GM12878 (cell line): ENCODE measurements around the gene TMEM151A. TPM values are rescaled to one million over a fixed set of nuclear protein-coding genes. Genes with fewer than 3 reads are reported as not detected.

ENCODE experiments used
- polyA plus RNA-seq, 11 experiments: library from polyadenylated mRNA; depleted of rRNA in 4 of 11; unstranded in 6 of 11; stranded (reverse) in 5 of 11; fragments of >200 nt; fragmentation: Nextera tagmentation in 4 of 11; fragmentation: Illumina TruSeq in 1 of 11; extraction: Ambion mirVana in 4 of 11; extraction: Trizol in 1 of 11; gene quantifications; 1 replicate in 1 of 11; 2 replicates in 10 of 11; pipeline versions ENCODE4 v1.2.1 to v1.2.3, GENCODE V29; 2011 to 2016; ENCODE audit warnings: inconsistent platforms in 2 of 11, missing spikeins in 2 of 11, low read depth in 1 of 11
- total RNA-seq, 4 experiments: library from RNA; depleted of rRNA in 3 of 4; stranded (reverse); fragments of >200 nt in 3 of 4; fragmentation: Illumina TruSeq in 1 of 4; extraction: Trizol in 1 of 4; gene quantifications; 2 replicates each; pipeline versions ENCODE4 v1.2.1 to v1.2.3, GENCODE V29; 2013 to 2021

Gene TMEM151A
- total and polyA plus RNA-seq, 10 of the 15 experiments (the other 5 are each of a cell fraction or from before 2014, with no cell fraction given) = not detected

Other genes starting within 250 kb of the TMEM151A start
Only the 7 nearest of the 17 such genes appear.
- 10.2 and 10.3 TPM in 2 replicates for gene KLC2, start 34.2 kb upstream of the TMEM151A start, total RNA-seq (2014; rRNA removed)
- gene KLC2, start 34.2 kb upstream of the TMEM151A start, total RNA-seq (2014; rRNA removed; fragmentation: Illumina TruSeq; extraction: Trizol) = 6.2 and 9.6 TPM in 2 replicates
- 29.9 and 35.0 TPM in 2 replicates for gene KLC2, start 34.2 kb upstream of the TMEM151A start, total RNA-seq (2021)
- 3.4 and 9.4 TPM in 2 replicates for gene KLC2, start 34.2 kb upstream of the TMEM151A start, polyA plus RNA-seq (2011; rRNA removed)
- gene KLC2, start 34.2 kb upstream of the TMEM151A start, polyA plus RNA-seq (2014; fragmentation: Illumina TruSeq; extraction: Trizol) = 3.2 and 10.3 TPM in 2 replicates
- under 1 TPM in 1 of 2 experiments, not detected in 1; 0.14 TPM for gene KLC2, start 34.2 kb upstream of the TMEM151A start, polyA plus RNA-seq (2014; fragmentation: Nextera tagmentation; extraction: Ambion mirVana)
- 22.3 and 31.5 TPM in 2 replicates for gene KLC2, start 34.2 kb upstream of the TMEM151A start, polyA plus RNA-seq (2014; rRNA removed)
- gene KLC2, start 34.2 kb upstream of the TMEM151A start, polyA plus RNA-seq (2016; fragmentation: Nextera tagmentation; extraction: Ambion mirVana) = 10 to 100 TPM; 15.2 to 18.8 TPM
- 130 and 142 TPM in 2 replicates for gene RAB1B, start 23.3 kb upstream of the TMEM151A start, total RNA-seq (2014; rRNA removed)
- gene RAB1B, start 23.3 kb upstream of the TMEM151A start, total RNA-seq (2014; rRNA removed; fragmentation: Illumina TruSeq; extraction: Trizol) = 61.7 and 69.3 TPM in 2 replicates
- gene RAB1B, start 23.3 kb upstream of the TMEM151A start, total RNA-seq (2021) = 138 and 150 TPM in 2 replicates
- gene RAB1B, start 23.3 kb upstream of the TMEM151A start, polyA plus RNA-seq (2011; rRNA removed) = 53.4 and 130 TPM in 2 replicates
- gene RAB1B, start 23.3 kb upstream of the TMEM151A start, polyA plus RNA-seq (2014; fragmentation: Illumina TruSeq; extraction: Trizol) = 65.1 and 117 TPM in 2 replicates
- 10 to 100 TPM; 10.4 to 15.6 TPM for gene RAB1B, start 23.3 kb upstream of the TMEM151A start, polyA plus RNA-seq (2014; fragmentation: Nextera tagmentation; extraction: Ambion mirVana)
- gene RAB1B, start 23.3 kb upstream of the TMEM151A start, polyA plus RNA-seq (2014; rRNA removed) = 193 and 221 TPM in 2 replicates
- 10 to 100 TPM; 66.1 to 76.4 TPM for gene RAB1B, start 23.3 kb upstream of the TMEM151A start, polyA plus RNA-seq (2016; fragmentation: Nextera tagmentation; extraction: Ambion mirVana)
- 0.38 and 0.62 TPM in 2 replicates for gene CNIH2, start 13.7 kb upstream of the TMEM151A start, total RNA-seq (2014; rRNA removed)
- 0.23 and 0.27 TPM in 2 replicates for gene CNIH2, start 13.7 kb upstream of the TMEM151A start, total RNA-seq (2014; rRNA removed; fragmentation: Illumina TruSeq; extraction: Trizol)
- gene CNIH2, start 13.7 kb upstream of the TMEM151A start, total RNA-seq (2021) = 1.2 and 2.0 TPM in 2 replicates
- gene CNIH2, start 13.7 kb upstream of the TMEM151A start, polyA plus RNA-seq (2011; rRNA removed) = 0.73 and 0.76 TPM in 2 replicates
- gene CNIH2, start 13.7 kb upstream of the TMEM151A start, polyA plus RNA-seq (2014; fragmentation: Illumina TruSeq; extraction: Trizol) = 0.82 and 0.90 TPM in 2 replicates
- under 1 TPM in 1 of 2 experiments, not detected in 1; 0.07 TPM for gene CNIH2, start 13.7 kb upstream of the TMEM151A start, polyA plus RNA-seq (2014; fragmentation: Nextera tagmentation; extraction: Ambion mirVana)
- gene CNIH2, start 13.7 kb upstream of the TMEM151A start, polyA plus RNA-seq (2014; rRNA removed) = 1.0 and 1.3 TPM in 2 replicates
- gene CNIH2, start 13.7 kb upstream of the TMEM151A start, polyA plus RNA-seq (2016; fragmentation: Nextera tagmentation; extraction: Ambion mirVana) = under 1 TPM in 1 of 2 experiments, not detected in 1; 0.19 TPM
- gene YIF1A, start 2.8 kb upstream of the TMEM151A start, total RNA-seq (2014; rRNA removed) = 97.7 and 123 TPM in 2 replicates
- gene YIF1A, start 2.8 kb upstream of the TMEM151A start, total RNA-seq (2014; rRNA removed; fragmentation: Illumina TruSeq; extraction: Trizol) = 30.4 and 37.3 TPM in 2 replicates
- gene YIF1A, start 2.8 kb upstream of the TMEM151A start, total RNA-seq (2021) = 84.0 and 91.0 TPM in 2 replicates
- 17.2 and 40.2 TPM in 2 replicates for gene YIF1A, start 2.8 kb upstream of the TMEM151A start, polyA plus RNA-seq (2011; rRNA removed)
- gene YIF1A, start 2.8 kb upstream of the TMEM151A start, polyA plus RNA-seq (2014; fragmentation: Illumina TruSeq; extraction: Trizol) = 40.0 and 52.5 TPM in 2 replicates
- 10 to 100 TPM in 1 of 2 experiments, 1 to 10 TPM in 1; 6.6 to 17.5 TPM for gene YIF1A, start 2.8 kb upstream of the TMEM151A start, polyA plus RNA-seq (2014; fragmentation: Nextera tagmentation; extraction: Ambion mirVana)
- 93.2 and 96.0 TPM in 2 replicates for gene YIF1A, start 2.8 kb upstream of the TMEM151A start, polyA plus RNA-seq (2014; rRNA removed)
- 100 to 1,000 TPM; 111 to 128 TPM for gene YIF1A, start 2.8 kb upstream of the TMEM151A start, polyA plus RNA-seq (2016; fragmentation: Nextera tagmentation; extraction: Ambion mirVana)
- gene CD248, start 25.1 kb downstream of the TMEM151A start, total RNA-seq (2014; rRNA removed) = not detected in 2 replicates
- gene CD248, start 25.1 kb downstream of the TMEM151A start, total RNA-seq (2014; rRNA removed; fragmentation: Illumina TruSeq; extraction: Trizol) = not detected in 2 replicates
- gene CD248, start 25.1 kb downstream of the TMEM151A start, total RNA-seq (2021) = 0.13 and 0.21 TPM in 2 replicates
- gene CD248, start 25.1 kb downstream of the TMEM151A start, polyA plus RNA-seq (2011; rRNA removed) = not detected in 2 replicates
- gene CD248, start 25.1 kb downstream of the TMEM151A start, polyA plus RNA-seq (2014; fragmentation: Illumina TruSeq; extraction: Trizol) = not detected in 2 replicates
- gene CD248, start 25.1 kb downstream of the TMEM151A start, polyA plus RNA-seq (2014; fragmentation: Nextera tagmentation; extraction: Ambion mirVana) = not detected
- not detected in 2 replicates for gene CD248, start 25.1 kb downstream of the TMEM151A start, polyA plus RNA-seq (2014; rRNA removed)
- under 1 TPM; 0.10 to 0.20 TPM for gene CD248, start 25.1 kb downstream of the TMEM151A start, polyA plus RNA-seq (2016; fragmentation: Nextera tagmentation; extraction: Ambion mirVana)
- gene RIN1, start 44.5 kb downstream of the TMEM151A start, total RNA-seq (2014; rRNA removed) = 0.11 and 0.49 TPM in 2 replicates
- gene RIN1, start 44.5 kb downstream of the TMEM151A start, total RNA-seq (2014; rRNA removed; fragmentation: Illumina TruSeq; extraction: Trizol) = 0.09 and 0.13 TPM in 2 replicates
- 0.48 and 0.69 TPM in 2 replicates for gene RIN1, start 44.5 kb downstream of the TMEM151A start, total RNA-seq (2021)
- gene RIN1, start 44.5 kb downstream of the TMEM151A start, polyA plus RNA-seq (2011; rRNA removed) = 0.04 and 0.22 TPM in 2 replicates
- gene RIN1, start 44.5 kb downstream of the TMEM151A start, polyA plus RNA-seq (2014; fragmentation: Illumina TruSeq; extraction: Trizol) = 0.41 TPM in 1 of 2 replicates, not detected in the other
- under 1 TPM in 1 of 2 experiments, not detected in 1; 0.04 TPM for gene RIN1, start 44.5 kb downstream of the TMEM151A start, polyA plus RNA-seq (2014; fragmentation: Nextera tagmentation; extraction: Ambion mirVana)
- gene RIN1, start 44.5 kb downstream of the TMEM151A start, polyA plus RNA-seq (2014; rRNA removed) = 0.47 and 0.54 TPM in 2 replicates
- under 1 TPM; 0.15 to 0.43 TPM for gene RIN1, start 44.5 kb downstream of the TMEM151A start, polyA plus RNA-seq (2016; fragmentation: Nextera tagmentation; extraction: Ambion mirVana)
- gene BRMS1, start 53.2 kb downstream of the TMEM151A start, total RNA-seq (2014; rRNA removed) = 63.5 and 64.0 TPM in 2 replicates
- gene BRMS1, start 53.2 kb downstream of the TMEM151A start, total RNA-seq (2014; rRNA removed; fragmentation: Illumina TruSeq; extraction: Trizol) = 38.7 and 42.4 TPM in 2 replicates
- gene BRMS1, start 53.2 kb downstream of the TMEM151A start, total RNA-seq (2021) = 49.6 and 54.7 TPM in 2 replicates
- 28.9 and 33.7 TPM in 2 replicates for gene BRMS1, start 53.2 kb downstream of the TMEM151A start, polyA plus RNA-seq (2011; rRNA removed)
- gene BRMS1, start 53.2 kb downstream of the TMEM151A start, polyA plus RNA-seq (2014; fragmentation: Illumina TruSeq; extraction: Trizol) = 11.6 and 29.1 TPM in 2 replicates
- gene BRMS1, start 53.2 kb downstream of the TMEM151A start, polyA plus RNA-seq (2014; fragmentation: Nextera tagmentation; extraction: Ambion mirVana) = 1 to 10 TPM; 2.1 to 8.6 TPM
- 58.6 and 59.9 TPM in 2 replicates for gene BRMS1, start 53.2 kb downstream of the TMEM151A start, polyA plus RNA-seq (2014; rRNA removed)
- 10 to 100 TPM; 82.5 to 85.3 TPM for gene BRMS1, start 53.2 kb downstream of the TMEM151A start, polyA plus RNA-seq (2016; fragmentation: Nextera tagmentation; extraction: Ambion mirVana)